Sigmoid colon (tissue), 7 donors: ENCODE measurements around the gene COG5. TPM values are rescaled to one million over a fixed set of nuclear protein-coding genes. Genes with fewer than 3 reads are reported as not detected.
A peak's percentile ranks its signal among the peaks of the same experiment; 100 is the strongest.

ENCODE experiments used
- DNase-seq: peaks from one replicate; pipeline ENCODE4 v3.0.0-alpha.2; 2019
- H3K27ac ChIP-seq, 4 donors: fragments of 200-600 bp; sonication (generic); one replicate each; pipeline ENCODE4 v1.5.1; 2016 to 2019; ENCODE audit warnings: mild to moderate bottlenecking in 1 of 4
- H3K27me3 ChIP-seq, 3 donors: fragments of 200-600 bp; sonication (generic); one replicate each; pipeline ENCODE4 v1.5.1; 2019; ENCODE audit warnings: mild to moderate bottlenecking in 1 of 3
- H3K36me3 ChIP-seq, 4 donors: fragments of 200-600 bp; sonication (generic); one replicate each; pipeline ENCODE4 v1.5.1; 2016 to 2019
- H3K4me1 ChIP-seq, 4 donors: fragments of 200-600 bp; sonication (generic); one replicate each; pipeline ENCODE4 v1.5.1; 2017 to 2019
- H3K4me3 ChIP-seq, 4 donors: fragments of 200-600 bp; sonication (generic); one replicate each; pipeline ENCODE4 v1.5.1; 2017 to 2019; ENCODE audit warnings: mild to moderate bottlenecking in 2 of 4, moderate library complexity in 1 of 4
- H3K9me3 ChIP-seq, 4 donors: fragments of 200-600 bp in 3 of 4; sonication (generic) in 3 of 4; one replicate each; pipeline versions ENCODE4 v1.5.1 to v1.6.1; 2013 to 2019
- EP300 ChIP-seq, 4 donors: sonication (generic); formaldehyde crosslinking; IDR thresholded peaks; one replicate each; pipeline ENCODE4 v1.6.1; 2017; ENCODE audit warnings: antibody characterized with exemption in 4 of 4
- POLR2A ChIP-seq, 2 donors: fragments of 450-650 bp; IDR thresholded peaks; one replicate each; pipeline ENCODE4 v1.6.1; 2016; ENCODE audit warnings: antibody characterized with exemption in 2 of 2, mild to moderate bottlenecking in 2 of 2, moderate library complexity in 2 of 2
- POLR2AphosphoS5 ChIP-seq, 4 donors: sonication (generic); formaldehyde crosslinking; IDR thresholded peaks; one replicate each; pipeline ENCODE4 v1.6.1; 2017; ENCODE audit warnings: antibody characterized with exemption in 4 of 4
- WGBS, 2 donors: extraction: QIAGEN DNeasy Blood & Tissue Kit; methylation state at CpG; one replicate each; pipeline ENCODE4 v1.1.7; 2013; 5-methylcytosine and 5-hydroxymethylcytosine counted together
- intact Hi-C: fragments of 100-400 bp; cut with DNase I; formaldehyde crosslinking; loops from one replicate; pipeline ENCODE4 v1.15.1; 2023
- polyA plus RNA-seq, 3 donors: library from polyadenylated mRNA; stranded (reverse); fragments of 200-250 nt; gene quantifications; one replicate each; pipeline ENCODE4 v1.2.3, GENCODE V29; 2013
- total RNA-seq, 4 donors: library from RNA; depleted of rRNA; stranded (reverse); fragments of >200 nt; gene quantifications; one replicate each; pipeline ENCODE4 v1.1.0, GENCODE V29; 2016
- TF ChIP-seq, protein P1 (sequence below), 4 experiments: fragments of 450-650 bp in 3 of 4; fragments of 200-600 bp in 1 of 4; IDR thresholded peaks; one replicate each; pipeline ENCODE4 v1.5.1; 2016 to 2019; ENCODE audit warnings: antibody characterized with exemption in 4 of 4, mild to moderate bottlenecking in 3 of 4, moderate library complexity in 2 of 4
- donor health status: healthy with polysubstance abuse.
- donor health status: Bipolar disorder and iron deficiency.
- donor health status: healthy.

COG5 gene
- total and polyA plus RNA-seq, 7 donors = 11.0 to 73.4 (median 27.6) TPM

GRCh38 chr7:107597953-107598352 is 34.2 kb upstream of the COG5 start:
- no peak overlapping the region for H3K27ac ChIP-seq
- whole genome bisulfite sequencing, 2 donors = 26 to 73% methylated on average over 4 of the region's 4 CpGs
- no peaks in the 10 kb centered on the region for H3K27me3 ChIP-seq
- H3K4me3 ChIP-seq = no peak overlapping the region
- H3K36me3 ChIP-seq = peaks cover 0 to 49% (median 8%) of the 10 kb centered on the region in 4 donors
- intact Hi-C loops = loop anchor here (5.0 to 10.0 kb wide), 2 partner anchors 36 to 133 kb away; partner anchors contain the start of genes COG5 and DUS4L
- no peaks in the 10 kb centered on the region for H3K9me3 ChIP-seq
- H3K4me1 ChIP-seq = peaks cover 0 to 24% (median 12%) of the 10 kb centered on the region in 4 donors
- no peak for DNase-seq
- TF ChIP-seq, protein P1, sequence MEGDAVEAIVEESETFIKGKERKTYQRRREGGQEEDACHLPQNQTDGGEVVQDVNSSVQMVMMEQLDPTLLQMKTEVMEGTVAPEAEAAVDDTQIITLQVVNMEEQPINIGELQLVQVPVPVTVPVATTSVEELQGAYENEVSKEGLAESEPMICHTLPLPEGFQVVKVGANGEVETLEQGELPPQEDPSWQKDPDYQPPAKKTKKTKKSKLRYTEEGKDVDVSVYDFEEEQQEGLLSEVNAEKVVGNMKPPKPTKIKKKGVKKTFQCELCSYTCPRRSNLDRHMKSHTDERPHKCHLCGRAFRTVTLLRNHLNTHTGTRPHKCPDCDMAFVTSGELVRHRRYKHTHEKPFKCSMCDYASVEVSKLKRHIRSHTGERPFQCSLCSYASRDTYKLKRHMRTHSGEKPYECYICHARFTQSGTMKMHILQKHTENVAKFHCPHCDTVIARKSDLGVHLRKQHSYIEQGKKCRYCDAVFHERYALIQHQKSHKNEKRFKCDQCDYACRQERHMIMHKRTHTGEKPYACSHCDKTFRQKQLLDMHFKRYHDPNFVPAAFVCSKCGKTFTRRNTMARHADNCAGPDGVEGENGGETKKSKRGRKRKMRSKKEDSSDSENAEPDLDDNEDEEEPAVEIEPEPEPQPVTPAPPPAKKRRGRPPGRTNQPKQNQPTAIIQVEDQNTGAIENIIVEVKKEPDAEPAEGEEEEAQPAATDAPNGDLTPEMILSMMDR (IDR thresholded peaks at IDR 0.05) = no peak
- no peak for TF ChIP-seq POLR2AphosphoS5 (IDR thresholded peaks at IDR 0.05)
- TF ChIP-seq EP300 (IDR thresholded peaks at IDR 0.05) = no peak
- no peak for TF ChIP-seq POLR2A (IDR thresholded peaks at IDR 0.05)

GRCh38 chr7:107597582-107597916 is 33.8 kb upstream of the COG5 start:
- DNase-seq = no peak
- Histone ChIP-seq H3K27ac (no peak overlapping the region), H3K9me3 (no peaks in the 10 kb centered on the region), H3K27me3 (no peaks in the 10 kb centered on the region), H3K36me3 (peaks cover 0 to 48% (median 8%) of the 10 kb centered on the region in 4 donors), H3K4me1 (peaks cover 0 to 28% (median 13%) of the 10 kb centered on the region in 4 donors), H3K4me3 (no peak overlapping the region)
- intact Hi-C loops = loop anchor here (5.0 to 10.0 kb wide), 2 partner anchors 35 to 133 kb away; partner anchors contain the start of genes COG5 and DUS4L
- WGBS, 2 donors = 32 to 83% methylated on average over 1 of the region's 1 CpG
- TF ChIP-seq, protein P1 (IDR thresholded peaks at IDR 0.05) = no peak
- TF ChIP-seq POLR2AphosphoS5 (IDR thresholded peaks at IDR 0.05) (no peak), POLR2A (IDR thresholded peaks at IDR 0.05) (no peak), EP300 (IDR thresholded peaks at IDR 0.05) (no peak)

- peaks cover 0 to 46% (median 8%) of the 10 kb centered on the region in 4 donors for H3K36me3 ChIP-seq
- H3K4me3 ChIP-seq = no peak overlapping the region
- WGBS, 2 donors = 44 to 78% methylated on average over 5 of the region's 5 CpGs
- TF ChIP-seq POLR2AphosphoS5 (IDR thresholded peaks at IDR 0.05) (no peak), POLR2A (IDR thresholded peaks at IDR 0.05) (no peak), EP300 (IDR thresholded peaks at IDR 0.05) (no peak)
- TF ChIP-seq, protein P1 (IDR thresholded peaks at IDR 0.05) = no peak
- no peaks in the 10 kb centered on the region for H3K9me3 ChIP-seq
- DNase-seq = no peak
- no peaks in the 10 kb centered on the region for H3K27me3 ChIP-seq
- H3K27ac ChIP-seq = peak overlapping the region in 1 of 4 donors; percentile 28
- intact Hi-C loops = loop anchor here (5.0 to 10.0 kb wide), 2 partner anchors 35 to 132 kb away; partner anchors contain the start of genes COG5 and DUS4L
- peaks cover 0 to 33% (median 15%) of the 10 kb centered on the region in 4 donors for H3K4me1 ChIP-seq
Measured at GRCh38 chr7:107596881-107597581, 33.3 kb upstream of the COG5 start.

- Histone ChIP-seq H3K27me3 (no peaks in the 10 kb centered on the region), H3K4me1 (peaks cover 0 to 51% (median 28%) of the 10 kb centered on the region in 4 donors)
- WGBS, 2 donors = 80 to 87% methylated on average over 4 of the region's 4 CpGs
Measured at GRCh38 chr7:107594961-107595737, 31.4 kb upstream of the COG5 start.

More at GRCh38 chr7:107594961-107595737, 31.4 kb upstream of the COG5 start:
- H3K27ac ChIP-seq = peak overlapping the region; percentile 10 to 81 (median 70)
- H3K9me3 ChIP-seq = no peaks in the 10 kb centered on the region
- H3K4me3 ChIP-seq = no peak overlapping the region
- TF ChIP-seq, protein P1 (IDR thresholded peaks at IDR 0.05) = no peak
- TF ChIP-seq POLR2A (IDR thresholded peaks at IDR 0.05) (no peak), POLR2AphosphoS5 (IDR thresholded peaks at IDR 0.05) (peak in 3 of 4 donors; percentile 46 to 65 (median 62)), EP300 (IDR thresholded peaks at IDR 0.05) (no peak)
- peaks cover 0 to 27% (median 2%) of the 10 kb centered on the region in 4 donors for H3K36me3 ChIP-seq
- intact Hi-C loops = loop anchor here (5.0 to 10.0 kb wide), 2 partner anchors 33 to 130 kb away; partner anchors contain the start of genes COG5 and DUS4L
- DNase-seq = no peak
